ENCODE data around the gene CPEB2. TPM values are rescaled to one million over a fixed set of nuclear protein-coding genes. Genes with fewer than 3 reads are reported as not detected.

CPEB2 gene
- polyA plus RNA-seq, 2 donors, result 8.4 to 8.9 TPM

GRCh38 chr4:14990484-14990883 lies 11.8 kb upstream of the CPEB2 start:
- 86 to 88% methylated on average over 1 of the region's 1 CpG for WGBS, 2 donors
- H3K4me3 ChIP-seq (ENCODE audit: low read depth in 1 of 2, low read length in 2 of 2), result no peak overlapping the region
- no peaks in the 10 kb centered on the region for H3K27me3 ChIP-seq (ENCODE audit: control insufficient read depth in 1 of 2, insufficient read depth in 2 of 2, low read length in 2 of 2)
- H3K36me3 ChIP-seq (ENCODE audit: control insufficient read depth in 2 of 2, insufficient read depth in 2 of 2, low read length in 1 of 2), result no peaks in the 10 kb centered on the region
- no peaks in the 10 kb centered on the region for H3K9me3 ChIP-seq (ENCODE audit: control insufficient read depth in 2 of 2, insufficient read depth in 1 of 2, low read depth in 1 of 2, low read length in 1 of 2)
- H3K27ac ChIP-seq (ENCODE audit: low read depth in 2 of 2, low read length in 1 of 2), result no peak overlapping the region
- no peaks in the 10 kb centered on the region for H3K4me1 ChIP-seq (ENCODE audit: control insufficient read depth in 2 of 2, insufficient read depth in 2 of 2, low read length in 1 of 2)

- no peaks in the 10 kb centered on the region for H3K9me3 ChIP-seq (ENCODE audit: control insufficient read depth in 2 of 2, insufficient read depth in 1 of 2, low read depth in 1 of 2, low read length in 1 of 2)
- H3K4me1 ChIP-seq (ENCODE audit: control insufficient read depth in 2 of 2, insufficient read depth in 2 of 2, low read length in 1 of 2), result no peaks in the 10 kb centered on the region
- H3K4me3 ChIP-seq (ENCODE audit: low read depth in 1 of 2, low read length in 2 of 2), result no peak overlapping the region
- H3K27me3 ChIP-seq (ENCODE audit: control insufficient read depth in 1 of 2, insufficient read depth in 2 of 2, low read length in 2 of 2), result no peaks in the 10 kb centered on the region
- H3K27ac ChIP-seq (ENCODE audit: low read depth in 2 of 2, low read length in 1 of 2), result no peak overlapping the region
- WGBS, 2 donors, result 39 to 65% methylated on average over 3 of the region's 3 CpGs
- H3K36me3 ChIP-seq (ENCODE audit: control insufficient read depth in 2 of 2, insufficient read depth in 2 of 2, low read length in 1 of 2), result no peaks in the 10 kb centered on the region
Observed at GRCh38 chr4:14994242-14994641, 8.0 kb upstream of the CPEB2 start.

- Histone ChIP-seq H3K4me3 (ENCODE audit: low read depth in 1 of 2, low read length in 2 of 2) (peak overlapping the region; percentile 97), H3K9me3 (ENCODE audit: control insufficient read depth in 2 of 2, insufficient read depth in 1 of 2, low read depth in 1 of 2, low read length in 1 of 2) (no peaks in the 10 kb centered on the region), H3K27me3 (ENCODE audit: control insufficient read depth in 1 of 2, insufficient read depth in 2 of 2, low read length in 2 of 2) (no peaks in the 10 kb centered on the region), H3K27ac (ENCODE audit: low read depth in 2 of 2, low read length in 1 of 2) (peak overlapping the region; percentile 98 to 100), H3K36me3 (ENCODE audit: control insufficient read depth in 2 of 2, insufficient read depth in 2 of 2, low read length in 1 of 2) (no peaks in the 10 kb centered on the region), H3K4me1 (ENCODE audit: control insufficient read depth in 2 of 2, insufficient read depth in 2 of 2, low read length in 1 of 2) (no peaks in the 10 kb centered on the region)
- WGBS, 2 donors, result 0% methylated on average over 32 of the region's 32 CpGs
Observed at GRCh38 chr4:15001248-15001868, 923 bp upstream of the CPEB2 start.

- WGBS, 2 donors, result 0 to 1% methylated on average over 70 to 74 of the region's 74 CpGs
- no peaks in the 10 kb centered on the region for H3K36me3 ChIP-seq (ENCODE audit: control insufficient read depth in 2 of 2, insufficient read depth in 2 of 2, low read length in 1 of 2)
- H3K27ac ChIP-seq (ENCODE audit: low read depth in 2 of 2, low read length in 1 of 2), result peak overlapping the region; percentile 98 to 100
- no peaks in the 10 kb centered on the region for H3K27me3 ChIP-seq (ENCODE audit: control insufficient read depth in 1 of 2, insufficient read depth in 2 of 2, low read length in 2 of 2)
- H3K4me3 ChIP-seq (ENCODE audit: low read depth in 1 of 2, low read length in 2 of 2), result peak overlapping the region; percentile 97
- peaks cover 0 to 2% of the 10 kb centered on the region in 2 donors for H3K4me1 ChIP-seq (ENCODE audit: control insufficient read depth in 2 of 2, insufficient read depth in 2 of 2, low read length in 1 of 2)
- H3K9me3 ChIP-seq (ENCODE audit: control insufficient read depth in 2 of 2, insufficient read depth in 1 of 2, low read depth in 1 of 2, low read length in 1 of 2), result no peaks in the 10 kb centered on the region
Observed at GRCh38 chr4:15002659-15003400, 549 bp downstream of the CPEB2 start.

- peak overlapping the region; percentile 97 for H3K4me3 ChIP-seq (ENCODE audit: low read depth in 1 of 2, low read length in 2 of 2)
- peaks cover 0 to 2% of the 10 kb centered on the region in 2 donors for H3K4me1 ChIP-seq (ENCODE audit: control insufficient read depth in 2 of 2, insufficient read depth in 2 of 2, low read length in 1 of 2)
- H3K36me3 ChIP-seq (ENCODE audit: control insufficient read depth in 2 of 2, insufficient read depth in 2 of 2, low read length in 1 of 2), result no peaks in the 10 kb centered on the region
- peak overlapping the region; percentile 98 to 100 for H3K27ac ChIP-seq (ENCODE audit: low read depth in 2 of 2, low read length in 1 of 2)
- 0 to 1% methylated on average over 29 to 65 of the region's 65 CpGs for WGBS, 2 donors
- H3K27me3 ChIP-seq (ENCODE audit: control insufficient read depth in 1 of 2, insufficient read depth in 2 of 2, low read length in 2 of 2), result no peaks in the 10 kb centered on the region
- H3K9me3 ChIP-seq (ENCODE audit: control insufficient read depth in 2 of 2, insufficient read depth in 1 of 2, low read depth in 1 of 2, low read length in 1 of 2), result no peaks in the 10 kb centered on the region
Observed at GRCh38 chr4:15003401-15003890, 1.2 kb downstream of the CPEB2 start.

GRCh38 chr4:15003891-15004738 lies 1.8 kb downstream of the CPEB2 start:
- WGBS, 2 donors, result 0 to 1% methylated on average over 80 to 109 of the region's 109 CpGs
- Histone ChIP-seq H3K27me3 (ENCODE audit: control insufficient read depth in 1 of 2, insufficient read depth in 2 of 2, low read length in 2 of 2) (no peaks in the 10 kb centered on the region), H3K27ac (ENCODE audit: low read depth in 2 of 2, low read length in 1 of 2) (peak overlapping the region; percentile 98 to 100), H3K36me3 (ENCODE audit: control insufficient read depth in 2 of 2, insufficient read depth in 2 of 2, low read length in 1 of 2) (no peaks in the 10 kb centered on the region), H3K9me3 (ENCODE audit: control insufficient read depth in 2 of 2, insufficient read depth in 1 of 2, low read depth in 1 of 2, low read length in 1 of 2) (no peaks in the 10 kb centered on the region), H3K4me1 (ENCODE audit: control insufficient read depth in 2 of 2, insufficient read depth in 2 of 2, low read length in 1 of 2) (peaks cover 0 to 2% of the 10 kb centered on the region in 2 donors), H3K4me3 (ENCODE audit: low read depth in 1 of 2, low read length in 2 of 2) (peak overlapping the region; percentile 97)

GRCh38 chr4:15004739-15005301 lies 2.5 kb downstream of the CPEB2 start:
- H3K27ac ChIP-seq (ENCODE audit: low read depth in 2 of 2, low read length in 1 of 2), result peak overlapping the region; percentile 98 to 100
- H3K4me3 ChIP-seq (ENCODE audit: low read depth in 1 of 2, low read length in 2 of 2), result peak overlapping the region; percentile 97
- peaks cover 0 to 2% of the 10 kb centered on the region in 2 donors for H3K4me1 ChIP-seq (ENCODE audit: control insufficient read depth in 2 of 2, insufficient read depth in 2 of 2, low read length in 1 of 2)
- H3K36me3 ChIP-seq (ENCODE audit: control insufficient read depth in 2 of 2, insufficient read depth in 2 of 2, low read length in 1 of 2), result no peaks in the 10 kb centered on the region
- H3K9me3 ChIP-seq (ENCODE audit: control insufficient read depth in 2 of 2, insufficient read depth in 1 of 2, low read depth in 1 of 2, low read length in 1 of 2), result no peaks in the 10 kb centered on the region
- no peaks in the 10 kb centered on the region for H3K27me3 ChIP-seq (ENCODE audit: control insufficient read depth in 1 of 2, insufficient read depth in 2 of 2, low read length in 2 of 2)
- 0% methylated on average over 40 to 43 of the region's 43 CpGs for WGBS, 2 donors

GRCh38 chr4:15005474-15006115 lies 3.3 kb downstream of the CPEB2 start:
- H3K4me3 ChIP-seq (ENCODE audit: low read depth in 1 of 2, low read length in 2 of 2), result peak overlapping the region in 1 of 2 donors; percentile 97
- H3K4me1 ChIP-seq (ENCODE audit: control insufficient read depth in 2 of 2, insufficient read depth in 2 of 2, low read length in 1 of 2), result peaks cover 0 to 2% of the 10 kb centered on the region in 2 donors
- WGBS, 2 donors, result 34% methylated on average over 4 of the region's 4 CpGs
- no peaks in the 10 kb centered on the region for H3K9me3 ChIP-seq (ENCODE audit: control insufficient read depth in 2 of 2, insufficient read depth in 1 of 2, low read depth in 1 of 2, low read length in 1 of 2)
- H3K27ac ChIP-seq (ENCODE audit: low read depth in 2 of 2, low read length in 1 of 2), result peak overlapping the region in 1 of 2 donors; percentile 100
- H3K27me3 ChIP-seq (ENCODE audit: control insufficient read depth in 1 of 2, insufficient read depth in 2 of 2, low read length in 2 of 2), result no peaks in the 10 kb centered on the region
- no peaks in the 10 kb centered on the region for H3K36me3 ChIP-seq (ENCODE audit: control insufficient read depth in 2 of 2, insufficient read depth in 2 of 2, low read length in 1 of 2)
